Loucy (cell line): ENCODE results near the gene EOLA2.

Experiments
- H2AFZ ChIP-seq: fragments of 200-600 bp; sonication (generic); 2 replicates; pipeline ENCODE4 v1.6.0; 2016; ENCODE audit warnings: antibody characterized with exemption, mild to moderate bottlenecking, low read length, moderate library complexity
- H3F3A ChIP-seq: fragments of 200-600 bp; 2 replicates; pipeline ENCODE4 v1.6.0; 2016; ENCODE audit warnings: antibody characterized with exemption, low read depth, mild to moderate bottlenecking
- H3K27me3 ChIP-seq: fragments of 200-600 bp; sonication (generic); 2 replicates; pipeline ENCODE4 v1.6.1; 2014; ENCODE audit warnings: low read length, mild to moderate bottlenecking; ENCODE audit not compliant: insufficient read depth, poor library complexity, severe bottlenecking
- H3K36me3 ChIP-seq: fragments of 200-600 bp; sonication (generic); 2 replicates; pipeline ENCODE4 v1.6.1; 2016; ENCODE audit warnings: low read length; ENCODE audit not compliant: insufficient read depth
- H3K4me1 ChIP-seq: fragments of 200-600 bp; sonication (generic); 2 replicates; pipeline ENCODE4 v1.5.1; 2014; ENCODE audit warnings: low read length, mild to moderate bottlenecking; ENCODE audit not compliant: insufficient read depth, poor library complexity, severe bottlenecking
- H3K4me2 ChIP-seq: fragments of 200-600 bp; sonication (generic); 2 replicates; pipeline ENCODE4 v1.6.0; 2014; ENCODE audit warnings: antibody characterized with exemption, low read length, low read depth, mild to moderate bottlenecking; ENCODE audit not compliant: poor library complexity, severe bottlenecking
- H3K4me3 ChIP-seq: fragments of 200-600 bp; sonication (generic); 2 replicates; pipeline ENCODE4 v1.5.1; 2014; ENCODE audit warnings: low read length, mild to moderate bottlenecking, mixed read lengths; ENCODE audit not compliant: poor library complexity, severe bottlenecking
- H3K79me2 ChIP-seq: fragments of 200-600 bp; sonication (generic); 2 replicates; pipeline ENCODE4 v1.6.1; 2014; ENCODE audit warnings: low read length; ENCODE audit not compliant: insufficient read depth
- H3K9ac ChIP-seq: fragments of 200-600 bp; sonication (generic); 2 replicates; pipeline ENCODE4 v1.6.0; 2014; ENCODE audit warnings: mild to moderate bottlenecking, low read depth, low read length, moderate library complexity; ENCODE audit not compliant: poor library complexity, severe bottlenecking
- H3K9me2 ChIP-seq: fragments of 200-600 bp; sonication (generic); replicated peaks from 2 replicates; pipeline ENCODE4 v1.6.1; 2016; ENCODE audit warnings: low read depth, low read length, mixed read lengths
- H3K9me3 ChIP-seq: fragments of 200-600 bp; sonication (generic); 2 replicates; pipeline ENCODE4 v1.6.1; 2014; ENCODE audit warnings: mild to moderate bottlenecking, antibody characterized with exemption, low read length, low read depth; ENCODE audit not compliant: insufficient read depth
- H4K20me1 ChIP-seq: fragments of 200-600 bp; sonication (generic); 2 replicates; pipeline ENCODE4 v1.6.0; 2014; ENCODE audit warnings: antibody characterized with exemption, low read length, mild to moderate bottlenecking; ENCODE audit not compliant: insufficient read depth, poor library complexity, severe bottlenecking
- EZH2phosphoT487 ChIP-seq: fragments of 200-600 bp; IDR thresholded peaks from 2 replicates; pipeline ENCODE4 v1.6.1; 2018; ENCODE audit warnings: antibody characterized with exemption, mild to moderate bottlenecking, moderate library complexity, borderline replicate concordance
- TF ChIP-seq, protein P1 (sequence below): fragments of 200-600 bp; sonication (generic); conservative IDR thresholded peaks from 2 replicates; pipeline ENCODE4 v1.5.1; 2014; ENCODE audit warnings: mild to moderate bottlenecking, antibody characterized with exemption, low read length

Gene EOLA2

DNA sequence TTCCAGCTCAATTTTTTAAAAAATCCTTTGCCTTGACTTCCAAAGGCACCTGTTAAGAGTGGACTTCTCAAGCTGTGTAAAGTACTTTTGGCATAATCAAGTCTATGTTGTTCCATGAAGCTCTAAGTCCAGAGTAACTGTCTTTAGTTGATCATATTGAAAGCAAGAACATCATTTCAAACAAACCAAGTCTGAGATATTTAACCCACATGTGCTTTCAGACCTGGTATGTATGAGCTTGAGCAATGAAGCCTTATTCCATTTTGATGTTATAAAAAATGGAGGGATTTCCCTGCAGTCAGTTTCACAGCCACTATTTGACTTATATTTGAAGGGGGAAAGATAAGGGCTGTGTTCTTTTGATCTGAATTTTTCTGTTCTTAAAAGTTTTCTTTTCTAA, 23.7 kb upstream of the EOLA2 start:
- no peaks in the 10 kb centered on the region for H3K9me2 ChIP-seq
- H3K4me2 ChIP-seq: no peak overlapping the region
- no peak overlapping the region for H2AFZ ChIP-seq
- H3K9ac ChIP-seq: no peak overlapping the region
- TF ChIP-seq EZH2phosphoT487: no peak
- TF ChIP-seq, protein P1, sequence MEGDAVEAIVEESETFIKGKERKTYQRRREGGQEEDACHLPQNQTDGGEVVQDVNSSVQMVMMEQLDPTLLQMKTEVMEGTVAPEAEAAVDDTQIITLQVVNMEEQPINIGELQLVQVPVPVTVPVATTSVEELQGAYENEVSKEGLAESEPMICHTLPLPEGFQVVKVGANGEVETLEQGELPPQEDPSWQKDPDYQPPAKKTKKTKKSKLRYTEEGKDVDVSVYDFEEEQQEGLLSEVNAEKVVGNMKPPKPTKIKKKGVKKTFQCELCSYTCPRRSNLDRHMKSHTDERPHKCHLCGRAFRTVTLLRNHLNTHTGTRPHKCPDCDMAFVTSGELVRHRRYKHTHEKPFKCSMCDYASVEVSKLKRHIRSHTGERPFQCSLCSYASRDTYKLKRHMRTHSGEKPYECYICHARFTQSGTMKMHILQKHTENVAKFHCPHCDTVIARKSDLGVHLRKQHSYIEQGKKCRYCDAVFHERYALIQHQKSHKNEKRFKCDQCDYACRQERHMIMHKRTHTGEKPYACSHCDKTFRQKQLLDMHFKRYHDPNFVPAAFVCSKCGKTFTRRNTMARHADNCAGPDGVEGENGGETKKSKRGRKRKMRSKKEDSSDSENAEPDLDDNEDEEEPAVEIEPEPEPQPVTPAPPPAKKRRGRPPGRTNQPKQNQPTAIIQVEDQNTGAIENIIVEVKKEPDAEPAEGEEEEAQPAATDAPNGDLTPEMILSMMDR: no peak
- H3K27me3 ChIP-seq: no peaks in the 10 kb centered on the region
- no peaks in the 10 kb centered on the region for H3K4me1 ChIP-seq
- H3K9me3 ChIP-seq: no peaks in the 10 kb centered on the region
- no peaks in the 10 kb centered on the region for H3K36me3 ChIP-seq
- no peaks in the 10 kb centered on the region for H3F3A ChIP-seq
- H4K20me1 ChIP-seq: no peaks in the 10 kb centered on the region
- no peaks in the 10 kb centered on the region for H3K79me2 ChIP-seq
- no peak overlapping the region for H3K4me3 ChIP-seq

DNA sequence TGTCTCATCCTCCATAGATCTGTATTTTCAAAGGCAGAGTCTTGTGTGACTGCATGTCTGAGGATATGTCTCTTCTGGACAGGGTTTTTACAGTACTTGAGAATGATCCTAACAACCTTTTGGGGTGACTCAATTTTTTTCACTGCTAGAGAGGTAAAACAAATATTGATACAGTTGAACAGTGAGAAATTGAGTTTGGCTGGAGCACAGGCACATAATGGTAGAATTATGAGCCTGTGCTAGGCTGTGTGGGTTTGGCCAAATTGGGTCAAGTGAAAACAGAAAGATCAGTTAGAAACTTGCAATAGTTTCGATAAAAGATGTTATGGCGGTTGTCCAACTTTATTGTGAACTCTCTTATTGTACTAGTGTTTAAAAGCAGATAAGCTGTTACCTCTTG, 23.3 kb upstream of the EOLA2 start:
- Histone ChIP-seq H2AFZ (no peak overlapping the region), H3K4me2 (no peak overlapping the region), H3F3A (no peaks in the 10 kb centered on the region), H3K9ac (no peak overlapping the region), H4K20me1 (no peaks in the 10 kb centered on the region), H3K79me2 (no peaks in the 10 kb centered on the region), H3K4me3 (no peak overlapping the region), H3K9me3 (no peaks in the 10 kb centered on the region), H3K36me3 (no peaks in the 10 kb centered on the region), H3K4me1 (no peaks in the 10 kb centered on the region), H3K9me2 (no peaks in the 10 kb centered on the region), H3K27me3 (no peaks in the 10 kb centered on the region)
- TF ChIP-seq, protein P1: no peak
- TF ChIP-seq EZH2phosphoT487: no peak

DNA sequence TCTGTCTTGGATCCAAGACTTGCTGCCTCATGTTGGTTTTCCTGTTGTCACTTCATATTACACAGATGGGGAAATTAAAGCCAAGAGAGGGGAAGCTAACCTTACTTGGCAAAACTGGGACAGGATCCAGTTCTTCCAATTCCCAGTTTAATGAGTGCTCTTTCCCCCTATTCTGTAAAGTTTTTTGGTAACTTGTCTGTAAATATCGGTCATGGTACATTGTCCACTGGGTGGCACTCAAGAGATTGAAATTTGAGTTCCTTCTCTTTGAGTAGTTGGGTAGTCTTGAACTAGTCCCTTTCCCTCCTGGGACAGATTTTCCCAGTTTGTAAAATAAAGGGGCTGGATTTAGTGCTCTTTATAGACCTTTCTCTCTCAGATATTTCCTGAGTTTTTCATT, 12.4 kb upstream of the EOLA2 start:
- H3F3A ChIP-seq: no peaks in the 10 kb centered on the region
- H2AFZ ChIP-seq: no peak overlapping the region
- no peak overlapping the region for H3K4me3 ChIP-seq
- no peaks in the 10 kb centered on the region for H4K20me1 ChIP-seq
- no peaks in the 10 kb centered on the region for H3K4me1 ChIP-seq
- H3K36me3 ChIP-seq: no peaks in the 10 kb centered on the region
- H3K27me3 ChIP-seq: no peaks in the 10 kb centered on the region
- H3K9me3 ChIP-seq: no peaks in the 10 kb centered on the region
- no peak overlapping the region for H3K9ac ChIP-seq
- H3K79me2 ChIP-seq: no peaks in the 10 kb centered on the region
- no peak overlapping the region for H3K4me2 ChIP-seq
- TF ChIP-seq EZH2phosphoT487: no peak
- TF ChIP-seq, protein P1: peak; percentile 52
- no peaks in the 10 kb centered on the region for H3K9me2 ChIP-seq
